ENCODE measurements around the gene ARHGAP40.
A peak's percentile ranks its signal among the peaks of the same experiment; 100 is the strongest.

ARHGAP40 gene

DNA sequence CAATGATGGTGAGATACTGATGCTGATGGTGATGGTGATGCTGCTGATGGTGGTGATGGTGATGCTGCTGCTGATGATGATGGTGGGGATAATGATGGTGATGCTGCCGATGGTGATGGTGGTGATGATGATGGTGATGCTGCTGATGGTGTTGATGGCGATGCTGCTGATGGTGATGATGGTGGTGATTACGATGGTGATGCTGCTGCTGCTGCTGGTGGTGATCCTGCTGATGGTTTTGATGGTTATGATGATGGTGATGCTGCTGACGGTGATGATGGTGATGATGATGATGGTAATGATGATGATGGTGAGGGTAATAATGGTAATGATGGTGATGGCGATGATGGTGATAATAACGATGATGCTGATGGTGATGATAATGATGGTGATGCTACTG lies 50.0 kb downstream of the ARHGAP40 start:
- DNase-seq (ENCODE audit: low spot score): no peak

DNA sequence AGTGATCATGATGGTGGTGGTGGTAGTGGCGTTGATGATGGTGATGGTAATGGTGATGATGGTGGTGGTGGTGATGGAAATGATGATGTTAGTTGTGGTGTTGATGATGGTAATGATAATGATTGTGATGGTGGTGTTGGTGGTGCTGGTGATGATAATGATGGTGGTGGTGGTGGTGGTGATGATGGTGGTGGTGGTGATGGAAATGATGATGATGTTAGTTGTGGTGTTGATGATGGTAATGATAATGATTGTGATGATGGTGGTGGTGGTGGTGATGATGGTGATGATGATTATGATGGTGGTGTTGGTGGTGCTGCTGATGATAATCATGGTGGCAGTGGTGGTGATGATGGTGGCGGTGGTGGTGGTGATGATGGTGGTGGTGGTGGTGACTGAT lies 51.4 kb downstream of the ARHGAP40 start:
- DNase-seq (ENCODE audit: low spot score): no peak

DNA sequence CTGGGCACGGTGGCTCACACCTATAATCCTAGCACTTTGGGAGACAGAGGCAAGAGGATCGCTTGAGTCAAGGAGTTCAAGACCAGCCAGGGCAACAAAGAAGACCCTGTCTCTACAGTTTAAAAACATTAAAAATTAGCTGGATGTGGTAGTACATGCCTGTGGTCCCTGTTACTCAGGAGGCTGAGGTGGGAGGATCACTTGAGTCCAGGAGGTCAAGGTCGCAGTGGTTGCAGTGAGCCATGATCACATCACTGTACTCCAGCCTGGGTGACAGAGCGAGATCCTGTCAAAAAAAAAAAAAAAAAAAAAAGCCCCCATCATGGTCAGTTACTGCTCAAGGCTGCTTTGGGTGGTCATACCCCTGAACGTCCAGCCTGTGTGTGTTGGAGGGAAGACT lies 55.8 kb downstream of the ARHGAP40 start:
- DNase-seq (ENCODE audit: low spot score): no peak

DNA sequence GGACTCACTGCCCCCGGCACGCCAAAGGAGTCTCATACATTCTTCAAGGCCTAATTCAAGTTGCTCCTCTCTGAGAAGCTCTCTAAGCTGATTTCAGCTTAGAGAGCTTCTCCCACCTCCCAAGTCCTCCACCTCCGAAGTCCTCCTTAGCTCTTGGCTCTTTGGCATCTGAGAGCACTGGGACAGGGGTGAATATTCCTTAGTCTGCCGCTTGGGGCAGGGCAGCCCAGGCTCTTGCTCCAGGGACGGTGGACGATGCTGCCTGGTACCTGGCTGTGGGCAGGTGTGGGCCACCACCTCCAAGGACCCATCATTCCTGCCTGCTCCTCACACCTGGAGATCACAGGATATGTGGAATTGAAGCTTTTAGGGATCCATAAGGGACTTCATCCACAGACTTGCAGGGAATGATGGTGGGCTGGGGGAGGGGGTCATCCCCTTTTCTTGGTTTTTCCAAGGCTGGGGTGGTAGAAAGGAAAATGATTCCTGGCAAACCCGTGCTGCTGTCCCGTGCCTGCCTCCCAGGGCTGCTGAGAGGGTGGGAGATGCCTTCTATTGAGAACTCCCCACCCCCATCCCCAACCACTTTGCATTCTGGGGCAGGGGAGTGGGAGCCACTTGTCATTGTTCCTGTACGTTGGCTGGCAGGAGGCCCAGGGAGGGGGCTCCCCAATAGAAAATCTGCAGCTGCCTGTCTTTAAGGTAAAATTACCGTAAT lies 57.4 kb downstream of the ARHGAP40 start:
- peak; percentile 28 for DNase-seq (ENCODE audit: low spot score)

- DNase-seq (ENCODE audit: low spot score): no peak
Observed at GRCh38 chr20:38659597-38659880, 57.9 kb downstream of the ARHGAP40 start.

- DNase-seq (ENCODE audit: low spot score): no peak
Observed at GRCh38 chr20:38660429-38660828, 58.8 kb downstream of the ARHGAP40 start.

GRCh38 chr20:38663660-38664059 lies 62.1 kb downstream of the ARHGAP40 start:
- no peak for DNase-seq (ENCODE audit: low spot score)

DNA sequence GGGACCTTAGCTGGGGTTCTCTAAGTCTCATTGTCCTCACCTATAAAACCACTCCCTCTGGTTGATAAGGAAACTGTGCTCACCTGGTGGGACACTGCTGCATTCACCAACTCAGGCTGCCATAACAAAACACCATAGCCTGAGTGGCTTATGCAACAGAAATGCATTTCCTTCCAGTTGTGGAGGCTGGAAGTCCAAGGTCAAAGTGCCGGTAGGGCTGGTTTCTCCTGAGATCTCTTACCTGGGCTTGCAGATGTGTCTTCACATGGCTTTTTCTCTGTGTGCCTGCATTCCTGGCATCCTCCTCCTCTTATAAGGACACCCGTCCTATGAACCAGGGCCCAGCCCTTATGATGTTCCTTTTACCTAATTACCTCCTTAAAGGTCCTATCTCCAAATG lies 62.7 kb downstream of the ARHGAP40 start:
- no peak for DNase-seq (ENCODE audit: low spot score)

DNA sequence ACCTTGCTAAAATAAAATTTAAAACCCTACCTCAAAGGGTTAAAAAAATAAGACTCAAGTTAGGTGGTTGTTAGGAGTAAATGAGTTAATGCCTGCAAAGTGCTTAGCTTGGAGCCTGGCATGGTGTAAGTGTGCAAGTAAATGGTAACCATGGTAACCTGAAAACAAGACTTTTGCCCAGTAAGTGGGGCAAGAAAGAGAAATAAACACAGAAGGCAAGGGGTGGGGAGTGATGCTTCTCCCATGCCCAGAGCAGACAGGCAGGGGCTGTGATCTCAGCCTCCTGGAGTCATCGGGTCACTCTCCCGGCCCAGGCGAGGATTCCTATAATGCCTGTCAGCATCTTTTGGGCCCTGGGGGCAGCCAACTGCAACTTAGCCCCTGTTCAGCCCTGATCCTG lies 63.5 kb downstream of the ARHGAP40 start:
- no peak for DNase-seq (ENCODE audit: low spot score)

- DNase-seq (ENCODE audit: low spot score): no peak
Observed at GRCh38 chr20:38665506-38666285, 64.1 kb downstream of the ARHGAP40 start.

DNA sequence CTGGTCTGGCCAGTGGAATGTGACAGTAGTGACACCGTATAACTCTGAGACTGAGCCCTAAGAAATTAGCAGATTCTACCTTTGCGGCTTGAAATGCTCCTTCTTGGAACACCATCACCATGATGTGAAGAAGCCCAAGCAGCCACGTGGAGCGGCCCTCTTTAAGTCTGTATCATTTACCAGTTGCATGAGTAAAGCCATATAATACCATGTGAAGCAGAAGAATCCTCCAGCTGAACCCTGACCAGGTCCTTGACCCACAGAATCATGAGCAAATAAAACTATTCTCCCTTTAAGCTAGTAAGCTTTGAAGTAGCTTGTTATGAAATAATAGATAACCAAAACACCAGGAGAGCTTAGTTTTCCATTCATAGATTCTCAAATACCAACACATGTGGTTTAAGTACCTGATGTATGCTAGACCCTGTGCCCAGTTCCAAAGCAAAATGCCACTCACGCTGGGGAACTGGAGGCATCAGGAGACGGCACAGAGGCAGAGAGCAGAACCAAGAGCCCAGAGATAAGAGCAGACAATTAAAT lies 65.9 kb downstream of the ARHGAP40 start:
- DNase-seq (ENCODE audit: low spot score): no peak

DNA sequence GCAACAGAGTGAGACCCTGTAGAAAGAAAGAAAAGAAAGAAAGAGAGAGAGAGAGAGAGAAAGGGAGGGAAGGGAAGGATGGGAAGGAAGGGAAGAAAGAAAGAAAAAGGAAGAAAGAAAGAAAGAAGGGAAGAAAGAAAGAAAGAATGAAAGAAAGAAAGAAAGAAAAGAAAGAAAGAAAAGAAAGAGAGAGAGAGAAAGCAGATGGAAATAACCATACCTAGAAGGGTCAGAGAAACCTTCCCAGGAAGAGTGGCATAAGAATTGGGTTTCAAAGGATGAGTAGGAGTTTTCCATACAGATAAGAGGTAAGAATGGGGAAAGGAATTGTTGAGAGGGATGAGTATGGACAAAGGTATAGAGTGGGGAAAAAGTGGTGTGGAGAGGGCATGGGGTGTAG lies 68.1 kb downstream of the ARHGAP40 start:
- DNase-seq (ENCODE audit: low spot score): no peak

DNA sequence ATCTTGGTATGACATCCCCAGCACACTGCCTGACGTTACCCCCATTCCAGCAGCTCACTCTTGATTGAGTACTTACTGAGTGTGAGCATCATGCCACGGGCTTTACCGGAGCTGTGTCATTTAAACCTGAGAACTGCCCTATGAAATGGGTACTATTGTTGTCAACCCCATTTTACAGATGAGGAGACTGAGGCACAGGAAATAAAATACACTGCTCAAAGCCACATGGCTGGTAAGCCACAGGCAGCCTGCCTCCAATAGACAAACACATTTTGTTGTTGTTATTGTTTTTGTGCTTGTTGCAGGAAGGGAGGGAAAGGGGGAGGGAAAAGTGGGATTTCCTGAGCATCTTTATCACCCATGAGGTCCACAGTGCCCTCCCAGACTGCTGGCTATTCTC lies 69.2 kb downstream of the ARHGAP40 start:
- no peak for DNase-seq (ENCODE audit: low spot score)

DNA sequence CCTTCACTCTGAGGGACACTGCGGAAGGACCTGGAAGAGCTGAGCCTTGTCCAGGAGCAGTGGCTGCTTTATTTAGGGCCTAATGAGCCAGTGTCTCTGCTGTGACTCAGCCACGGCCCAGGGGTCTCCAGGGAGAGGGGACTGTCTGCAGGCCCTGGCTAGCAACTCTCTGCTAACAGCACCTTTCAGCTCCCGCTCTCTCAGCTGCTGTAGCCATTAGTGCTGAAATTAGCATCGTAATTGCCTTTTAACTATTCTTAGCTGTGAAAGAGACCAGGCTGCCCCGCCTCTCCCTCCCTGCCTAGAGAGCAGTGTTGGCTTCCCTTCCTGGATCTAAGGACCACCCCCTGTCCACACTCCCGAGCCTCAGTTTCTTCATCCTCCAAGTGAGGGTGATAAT lies 69.6 kb downstream of the ARHGAP40 start:
- DNase-seq (ENCODE audit: low spot score): no peak

DNA sequence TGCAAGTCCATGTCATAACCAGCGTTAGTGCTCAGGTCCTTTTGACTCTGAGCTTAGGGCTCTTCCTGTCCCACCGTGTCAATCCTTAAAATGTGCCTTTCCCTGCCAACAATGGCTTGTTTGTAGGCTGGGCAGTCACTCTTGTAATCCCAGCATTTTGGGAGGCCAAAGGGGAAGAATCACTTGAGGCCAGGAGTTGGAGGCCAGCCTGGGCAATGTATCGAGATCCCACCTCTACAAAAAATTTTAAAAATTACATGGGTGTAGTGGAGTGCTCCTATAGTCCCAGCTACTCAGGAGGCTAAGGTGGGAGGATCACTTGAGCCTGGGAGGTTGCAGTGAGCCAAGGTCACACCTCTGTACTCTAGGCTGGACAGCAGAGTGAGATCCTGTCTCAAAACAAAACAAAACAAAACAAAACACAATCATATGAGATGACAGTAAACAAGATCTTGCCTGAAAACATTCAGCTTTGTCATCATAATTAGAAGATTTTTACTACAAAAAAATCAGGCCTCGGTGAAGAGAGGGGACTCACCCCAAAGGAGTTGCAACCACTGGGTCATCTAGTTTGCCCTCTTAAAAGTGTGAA lies 70.2 kb downstream of the ARHGAP40 start:
- DNase-seq (ENCODE audit: low spot score): no peak

DNA sequence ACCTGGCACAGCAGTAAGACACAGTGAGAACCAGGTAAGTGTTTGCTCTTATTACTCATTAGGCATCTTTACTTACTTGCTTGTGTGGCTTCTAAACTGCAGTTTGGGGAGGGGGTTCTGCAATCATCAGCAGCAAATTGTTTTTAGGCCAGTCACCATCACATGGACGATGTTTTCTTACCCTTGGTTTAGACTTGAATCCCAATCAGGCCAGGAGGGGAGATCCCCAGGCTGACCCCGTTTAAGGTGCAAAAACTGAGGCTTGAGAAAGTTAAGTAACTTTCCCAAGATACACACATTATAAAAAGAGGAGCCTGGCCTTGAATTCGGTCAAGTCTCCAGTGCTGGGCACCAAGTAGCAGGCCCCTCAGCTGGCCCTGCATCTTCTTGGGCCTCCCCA lies 70.9 kb downstream of the ARHGAP40 start:
- no peak for DNase-seq (ENCODE audit: low spot score)

DNA sequence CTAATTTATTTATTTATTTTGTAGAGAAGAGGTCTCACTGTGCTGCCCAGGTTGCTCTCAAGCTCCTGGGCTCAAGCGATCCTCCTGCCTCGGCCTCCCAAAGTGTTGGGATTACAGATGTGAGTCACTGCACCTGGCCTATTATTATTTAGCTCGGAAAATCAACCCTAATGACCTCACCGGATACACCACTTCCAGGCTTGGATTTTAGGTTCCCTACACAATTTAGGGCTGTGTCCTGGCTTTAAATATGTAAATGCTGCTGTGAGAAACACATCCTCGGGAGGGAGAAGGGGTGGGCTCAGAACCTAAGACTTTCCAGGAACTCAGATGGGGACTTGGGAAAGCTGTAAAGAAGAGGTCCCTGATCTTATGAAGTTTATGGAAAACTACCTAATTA lies 71.7 kb downstream of the ARHGAP40 start:
- DNase-seq (ENCODE audit: low spot score): peak; percentile 29

GRCh38 chr20:38673725-38674091 lies 72.1 kb downstream of the ARHGAP40 start:
- DNase-seq (ENCODE audit: low spot score): peak; percentile 68

DNA sequence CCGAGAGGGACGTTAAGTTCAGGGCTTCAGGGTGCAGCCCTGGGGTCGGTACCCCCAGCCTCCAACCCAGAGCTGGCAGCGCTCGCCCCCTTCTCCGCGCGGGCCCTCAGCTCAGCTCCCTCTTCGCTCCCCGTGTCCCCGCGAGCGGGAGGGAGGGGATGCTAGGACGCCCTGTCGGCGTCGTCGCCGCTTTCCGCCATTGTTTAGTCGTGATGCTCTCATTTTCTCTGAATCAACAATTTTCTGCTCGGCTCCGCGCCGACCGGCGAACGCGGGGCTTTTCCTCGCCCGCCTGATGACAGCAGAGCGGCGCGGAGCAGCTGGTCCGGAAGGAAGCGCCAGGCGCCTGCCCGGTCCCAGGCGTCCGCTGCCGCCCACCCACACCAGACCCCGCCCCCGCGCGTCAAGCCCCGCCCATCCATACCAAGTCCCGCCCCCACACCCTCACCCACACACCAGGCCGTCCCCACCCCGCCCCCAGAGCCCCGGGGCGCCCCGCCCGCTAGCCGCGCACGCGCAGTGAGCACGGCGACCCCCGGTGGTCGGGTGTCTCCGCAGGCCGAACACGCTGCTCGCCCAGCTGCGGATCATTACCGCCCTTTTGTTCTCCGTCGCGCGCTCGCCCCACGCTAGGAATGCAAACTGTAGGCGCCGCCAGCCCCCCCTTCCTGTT lies 72.6 kb downstream of the ARHGAP40 start:
- peak; percentile 71 for DNase-seq (ENCODE audit: low spot score)

DNA sequence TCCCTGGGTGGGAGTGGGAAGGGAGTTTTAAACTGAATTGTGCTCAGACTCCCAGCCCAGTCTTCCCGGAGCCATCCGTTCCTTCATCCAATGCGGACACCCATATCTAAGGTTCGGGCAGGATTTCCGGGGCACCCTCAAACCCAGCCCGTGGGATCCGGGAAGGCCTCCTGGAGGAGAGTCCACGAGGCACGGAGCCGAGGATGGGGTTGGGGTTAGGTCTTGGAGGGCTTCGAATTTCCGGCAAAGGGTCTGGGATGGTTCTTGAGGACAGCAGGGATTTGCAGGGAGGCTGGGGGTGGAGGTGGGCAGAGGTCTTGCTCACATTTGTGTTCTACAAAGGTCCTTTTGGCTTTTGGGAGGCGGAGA lies 73.1 kb downstream of the ARHGAP40 start:
- DNase-seq (ENCODE audit: low spot score): no peak

GRCh38 chr20:38676576-38676975 lies 75.0 kb downstream of the ARHGAP40 start:
- no peak for DNase-seq (ENCODE audit: low spot score)

DNA sequence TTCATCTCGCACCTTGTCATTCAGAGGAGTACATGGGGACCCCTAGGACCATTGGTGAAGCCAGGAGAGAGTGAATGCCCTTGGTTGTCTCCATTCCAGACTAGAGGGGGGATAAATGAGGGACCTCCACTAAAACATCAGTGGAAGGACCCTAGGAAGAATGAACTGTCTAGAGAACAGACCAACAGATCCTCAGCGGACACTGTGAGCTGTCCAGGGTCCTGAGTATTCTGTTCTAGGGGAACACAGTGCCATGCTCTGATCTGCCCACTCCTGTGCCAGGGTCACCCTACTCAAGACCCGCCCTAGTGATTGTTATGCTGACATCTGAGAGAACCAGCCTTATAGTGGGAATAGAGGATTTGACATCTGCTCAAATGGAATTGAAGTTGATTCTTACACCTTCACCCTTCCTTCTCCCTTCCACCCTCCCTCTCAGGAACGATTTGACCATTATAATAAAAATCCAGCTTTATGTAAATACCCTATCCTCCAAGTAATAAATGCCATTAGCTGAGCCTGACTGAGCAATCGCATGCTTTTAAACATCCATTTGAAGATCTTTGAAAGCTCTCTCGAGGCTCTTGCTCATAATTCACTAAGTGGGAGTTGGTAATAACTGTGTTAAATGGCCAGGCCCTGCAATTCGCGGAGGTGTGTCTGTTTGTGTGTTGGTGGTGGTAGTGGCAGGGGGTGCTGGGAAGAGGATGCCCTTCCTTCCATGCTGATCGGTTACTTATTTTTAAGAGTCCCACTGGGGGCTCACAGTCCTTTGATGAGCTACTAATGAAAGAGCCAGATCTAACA lies 79.1 kb downstream of the ARHGAP40 start:
- peak; percentile 27 for DNase-seq (ENCODE audit: low spot score)
